RWPE2 (cell line): ENCODE measurements around the gene STX16.

Experiments used
- ATAC-seq: fragments of 200-7000 bp; cut with Tn5 transposase; 3 replicates; pipeline ENCODE4 v1.9.1; 2021; ENCODE audit warnings: low read depth
- DNase-seq: peaks from one replicate; pipeline ENCODE4 v3.0.0-alpha.2; 2020; ENCODE audit warnings: low spot score
- H3K27ac ChIP-seq: fragments of 450-650 bp; 2 replicates; pipeline ENCODE4 v1.5.1; 2017; ENCODE audit warnings: mild to moderate bottlenecking; ENCODE audit not compliant: poor library complexity, severe bottlenecking
- H3K27me3 ChIP-seq: fragments of 250-450 bp; sonication (Bioruptor Pico); 2 replicates; pipeline ENCODE4 v1.5.1; 2021; ENCODE audit warnings: mild to moderate bottlenecking, moderate library complexity; ENCODE audit not compliant: insufficient read depth, poor library complexity, severe bottlenecking
- H3K36me3 ChIP-seq: fragments of 250-450 bp; sonication (Bioruptor Pico); 2 replicates; pipeline ENCODE4 v1.5.1; 2020; ENCODE audit warnings: low read depth, mild to moderate bottlenecking, moderate library complexity
- H3K4me1 ChIP-seq: fragments of 250-450 bp; sonication (Bioruptor Pico); 2 replicates; pipeline ENCODE4 v1.5.1; 2021; ENCODE audit warnings: mild to moderate bottlenecking, moderate library complexity; ENCODE audit not compliant: insufficient read depth, poor library complexity, severe bottlenecking
- H3K4me3 ChIP-seq: fragments of 250-450 bp; sonication (Bioruptor Pico); 2 replicates; pipeline ENCODE4 v1.5.1; 2021; ENCODE audit warnings: mild to moderate bottlenecking, moderate library complexity; ENCODE audit not compliant: severe bottlenecking
- H3K9me3 ChIP-seq: fragments of 250-450 bp; sonication (Bioruptor Pico); 2 replicates; pipeline ENCODE4 v1.5.1; 2021; ENCODE audit warnings: mild to moderate bottlenecking, moderate library complexity; ENCODE audit not compliant: severe bottlenecking
- TF ChIP-seq, protein P1 (sequence below): fragments of 450-650 bp; IDR thresholded peaks from one replicate; pipeline ENCODE4 v1.5.1; 2017; ENCODE audit warnings: mild to moderate bottlenecking, moderate library complexity; ENCODE audit not compliant: poor library complexity, severe bottlenecking

STX16 gene

DNA sequence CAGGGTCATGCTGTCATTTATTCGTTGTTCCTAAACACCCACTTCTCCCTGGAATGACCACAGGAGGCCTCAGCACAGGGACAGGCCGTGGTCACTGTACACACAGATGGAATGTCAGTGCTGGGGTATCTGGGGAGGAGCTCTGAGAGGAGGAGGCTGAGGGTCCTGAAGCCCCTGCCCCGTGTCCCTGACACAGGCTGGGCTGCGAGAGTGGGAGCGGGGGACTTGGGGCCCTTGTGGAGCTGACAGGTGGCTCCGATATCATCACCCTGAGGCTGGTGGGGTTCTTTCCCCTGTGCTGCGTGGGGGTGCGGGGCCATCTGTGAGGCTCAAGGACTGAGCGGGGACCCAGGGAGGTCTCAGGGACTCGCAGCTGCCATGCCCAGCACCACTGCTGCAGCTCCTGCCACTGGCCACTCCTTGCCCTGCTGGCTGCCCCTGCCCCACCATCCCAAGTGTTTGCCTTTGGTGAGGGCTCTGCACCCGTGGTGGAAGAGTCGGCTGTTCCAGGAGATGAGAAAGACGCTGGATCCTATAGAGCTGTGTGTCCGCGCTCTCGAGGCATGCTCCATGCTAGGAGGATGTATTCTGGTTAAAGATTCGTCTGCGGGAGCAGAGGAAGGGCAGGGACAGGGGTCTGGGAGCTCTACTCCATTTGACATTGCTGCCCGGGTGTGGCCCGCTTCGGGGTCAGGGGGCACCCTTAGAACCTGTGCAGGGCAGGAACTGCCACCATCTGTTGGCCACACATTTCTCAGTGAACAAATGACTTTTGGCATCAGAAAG lies 60.4 kb downstream of the STX16 start:
- no peaks in the 10 kb centered on the region for H3K36me3 ChIP-seq
- ATAC-seq (no peak), DNase-seq (peak; percentile 77)
- no peaks in the 10 kb centered on the region for H3K9me3 ChIP-seq
- TF ChIP-seq, protein P1, sequence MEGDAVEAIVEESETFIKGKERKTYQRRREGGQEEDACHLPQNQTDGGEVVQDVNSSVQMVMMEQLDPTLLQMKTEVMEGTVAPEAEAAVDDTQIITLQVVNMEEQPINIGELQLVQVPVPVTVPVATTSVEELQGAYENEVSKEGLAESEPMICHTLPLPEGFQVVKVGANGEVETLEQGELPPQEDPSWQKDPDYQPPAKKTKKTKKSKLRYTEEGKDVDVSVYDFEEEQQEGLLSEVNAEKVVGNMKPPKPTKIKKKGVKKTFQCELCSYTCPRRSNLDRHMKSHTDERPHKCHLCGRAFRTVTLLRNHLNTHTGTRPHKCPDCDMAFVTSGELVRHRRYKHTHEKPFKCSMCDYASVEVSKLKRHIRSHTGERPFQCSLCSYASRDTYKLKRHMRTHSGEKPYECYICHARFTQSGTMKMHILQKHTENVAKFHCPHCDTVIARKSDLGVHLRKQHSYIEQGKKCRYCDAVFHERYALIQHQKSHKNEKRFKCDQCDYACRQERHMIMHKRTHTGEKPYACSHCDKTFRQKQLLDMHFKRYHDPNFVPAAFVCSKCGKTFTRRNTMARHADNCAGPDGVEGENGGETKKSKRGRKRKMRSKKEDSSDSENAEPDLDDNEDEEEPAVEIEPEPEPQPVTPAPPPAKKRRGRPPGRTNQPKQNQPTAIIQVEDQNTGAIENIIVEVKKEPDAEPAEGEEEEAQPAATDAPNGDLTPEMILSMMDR = no peak
- H3K4me1 ChIP-seq = no peaks in the 10 kb centered on the region
- no peak overlapping the region for H3K4me3 ChIP-seq
- no peaks in the 10 kb centered on the region for H3K27me3 ChIP-seq
- no peak overlapping the region for H3K27ac ChIP-seq

DNA sequence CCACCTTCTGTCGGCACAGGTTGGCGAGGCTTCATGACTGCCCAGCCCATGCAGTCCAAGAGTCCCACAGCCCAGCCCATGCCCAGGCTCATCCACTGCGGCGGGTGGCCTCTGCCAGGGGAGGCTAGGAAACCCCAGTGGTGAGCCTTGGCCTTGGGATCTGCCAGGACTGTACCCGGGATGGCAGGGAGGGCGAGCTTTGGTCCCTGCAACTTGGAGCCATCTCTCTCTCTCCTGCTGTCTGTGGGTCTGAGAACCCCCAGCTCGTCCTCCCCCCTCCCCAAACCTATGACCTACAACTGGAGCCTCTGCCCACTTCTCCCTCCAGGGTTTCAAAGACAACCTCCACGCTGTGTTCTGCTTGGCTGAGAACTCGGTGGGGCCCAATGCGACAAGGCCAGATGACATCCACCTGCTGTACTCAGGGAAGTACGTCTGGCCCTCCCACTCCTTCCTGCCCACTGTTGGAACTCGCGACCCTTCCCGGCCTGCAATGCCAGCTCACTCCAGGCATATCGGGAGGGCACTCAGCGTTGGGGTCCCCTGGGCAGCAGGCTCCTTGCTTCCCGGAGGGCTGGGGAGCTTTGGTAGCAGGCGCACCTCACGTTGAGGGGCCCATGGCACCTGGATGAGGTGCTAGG lies 61.2 kb downstream of the STX16 start:
- Histone ChIP-seq H3K36me3 (no peaks in the 10 kb centered on the region), H3K4me3 (no peak overlapping the region), H3K27me3 (no peaks in the 10 kb centered on the region), H3K4me1 (no peaks in the 10 kb centered on the region), H3K9me3 (no peaks in the 10 kb centered on the region), H3K27ac (no peak overlapping the region)
- ATAC-seq = no peak
- DNase-seq = peak; percentile 82
- TF ChIP-seq, protein P1 = no peak

DNA sequence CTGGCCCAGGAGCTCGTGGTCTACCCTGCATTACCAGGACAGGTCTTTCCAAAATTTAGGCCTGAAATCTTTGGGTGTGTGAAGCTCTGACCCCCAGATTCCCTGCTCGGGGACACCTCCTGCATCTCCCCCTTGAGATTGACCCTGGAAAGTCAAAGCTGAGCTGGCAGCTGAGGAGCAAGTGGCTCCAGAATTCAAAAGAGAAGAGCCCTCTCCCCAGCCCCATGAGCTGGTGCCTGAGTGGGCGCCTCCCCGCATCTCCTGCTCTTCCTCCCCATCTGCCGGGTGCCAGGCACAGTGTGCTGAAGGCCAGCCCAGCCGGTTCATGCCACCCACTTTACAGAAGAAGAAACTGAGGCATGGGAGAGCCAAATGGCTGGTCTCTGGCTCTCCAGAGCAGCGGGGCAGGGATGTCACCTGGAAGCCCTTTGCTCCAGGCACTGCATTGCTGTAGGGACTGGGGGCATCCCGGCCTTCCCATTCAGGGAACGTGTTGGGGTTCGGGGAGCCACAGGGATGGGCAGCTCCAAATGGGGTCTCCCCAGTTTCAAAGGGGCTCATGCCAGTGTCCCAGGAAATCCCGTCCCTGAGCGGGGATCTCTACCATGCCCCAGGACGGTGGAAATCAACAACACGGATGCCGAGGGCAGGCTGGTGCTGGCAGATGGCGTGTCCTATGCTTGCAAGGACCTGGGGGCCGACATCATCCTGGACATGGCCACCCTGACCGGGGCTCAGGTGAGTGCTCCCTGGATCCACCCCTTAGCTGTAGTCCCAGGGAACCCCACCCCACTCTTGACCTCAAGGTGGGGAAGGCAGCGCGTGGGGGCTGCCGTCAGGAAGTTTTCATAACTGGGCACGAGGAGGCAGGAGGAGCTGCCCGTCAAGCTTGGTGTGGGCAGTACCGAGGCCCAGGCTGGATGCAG lies 62.0 kb downstream of the STX16 start:
- H3K9me3 ChIP-seq = no peaks in the 10 kb centered on the region
- no peaks in the 10 kb centered on the region for H3K4me1 ChIP-seq
- peak; percentile 83 for DNase-seq
- no peaks in the 10 kb centered on the region for H3K36me3 ChIP-seq
- no peak for ATAC-seq
- H3K4me3 ChIP-seq = no peak overlapping the region
- no peak overlapping the region for H3K27ac ChIP-seq
- H3K27me3 ChIP-seq = no peaks in the 10 kb centered on the region
- TF ChIP-seq, protein P1 = no peak

DNA sequence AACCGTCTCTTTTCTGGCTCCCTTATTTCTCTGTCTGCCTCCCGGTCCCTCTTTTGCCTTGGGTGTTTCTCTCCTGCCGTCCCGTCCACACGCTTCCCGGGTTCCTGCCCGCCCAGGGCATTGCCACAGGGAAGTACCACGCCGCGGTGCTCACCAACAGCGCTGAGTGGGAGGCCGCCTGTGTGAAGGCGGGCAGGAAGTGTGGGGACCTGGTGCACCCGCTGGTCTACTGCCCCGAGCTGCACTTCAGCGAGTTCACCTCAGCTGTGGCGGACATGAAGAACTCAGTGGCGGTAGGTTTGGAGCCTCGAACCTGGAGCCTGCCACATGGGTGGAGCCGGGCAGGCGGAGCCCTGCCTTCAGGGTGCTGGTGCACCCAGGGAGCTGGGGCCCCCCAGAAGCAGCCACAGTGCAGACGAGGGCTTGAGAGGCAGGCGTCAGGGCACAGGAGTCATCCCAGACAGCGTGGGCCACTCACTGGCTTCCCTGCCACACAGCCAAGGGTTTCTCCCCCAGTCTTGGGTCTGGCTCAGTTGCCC lies 62.8 kb downstream of the STX16 start:
- peak; percentile 86 for DNase-seq

More for the DNA sequence above, 62.8 kb downstream of the STX16 start:
- TF ChIP-seq, protein P1 = no peak
- no peak overlapping the region for H3K4me3 ChIP-seq
- no peaks in the 10 kb centered on the region for H3K27me3 ChIP-seq
- no peak for ATAC-seq
- H3K27ac ChIP-seq = no peak overlapping the region
- H3K9me3 ChIP-seq = no peaks in the 10 kb centered on the region
- H3K4me1 ChIP-seq = no peaks in the 10 kb centered on the region
- H3K36me3 ChIP-seq = no peaks in the 10 kb centered on the region
